ENCODE data around the gene CHST14.

DNA sequence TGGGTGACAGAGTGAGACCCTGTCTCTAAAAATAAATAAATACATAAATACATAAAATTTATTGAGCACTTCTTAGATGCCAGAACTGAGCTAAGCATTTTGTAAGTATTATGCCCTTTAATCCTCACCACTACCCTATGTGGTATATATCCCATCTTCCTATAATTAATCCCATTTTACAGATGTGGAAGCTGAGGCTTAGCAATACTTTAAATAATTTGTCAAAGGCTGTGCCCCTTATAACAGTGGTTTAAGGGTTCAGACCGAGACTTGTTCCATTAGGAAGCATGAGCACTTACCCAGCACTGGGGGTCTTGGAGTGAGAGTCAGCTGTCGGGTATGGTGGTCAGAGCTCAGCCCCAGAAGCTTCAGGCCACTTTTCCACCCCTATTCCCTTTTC is 7.5 kb upstream of the CHST14 start:
- TF ChIP-seq, protein P1, sequence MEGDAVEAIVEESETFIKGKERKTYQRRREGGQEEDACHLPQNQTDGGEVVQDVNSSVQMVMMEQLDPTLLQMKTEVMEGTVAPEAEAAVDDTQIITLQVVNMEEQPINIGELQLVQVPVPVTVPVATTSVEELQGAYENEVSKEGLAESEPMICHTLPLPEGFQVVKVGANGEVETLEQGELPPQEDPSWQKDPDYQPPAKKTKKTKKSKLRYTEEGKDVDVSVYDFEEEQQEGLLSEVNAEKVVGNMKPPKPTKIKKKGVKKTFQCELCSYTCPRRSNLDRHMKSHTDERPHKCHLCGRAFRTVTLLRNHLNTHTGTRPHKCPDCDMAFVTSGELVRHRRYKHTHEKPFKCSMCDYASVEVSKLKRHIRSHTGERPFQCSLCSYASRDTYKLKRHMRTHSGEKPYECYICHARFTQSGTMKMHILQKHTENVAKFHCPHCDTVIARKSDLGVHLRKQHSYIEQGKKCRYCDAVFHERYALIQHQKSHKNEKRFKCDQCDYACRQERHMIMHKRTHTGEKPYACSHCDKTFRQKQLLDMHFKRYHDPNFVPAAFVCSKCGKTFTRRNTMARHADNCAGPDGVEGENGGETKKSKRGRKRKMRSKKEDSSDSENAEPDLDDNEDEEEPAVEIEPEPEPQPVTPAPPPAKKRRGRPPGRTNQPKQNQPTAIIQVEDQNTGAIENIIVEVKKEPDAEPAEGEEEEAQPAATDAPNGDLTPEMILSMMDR (IDR thresholded peaks at IDR 0.05), result no peak
- no peak for TF ChIP-seq POLR2A (IDR thresholded peaks at IDR 0.05)
